Middle frontal gyrus (tissue), 1 donor: ENCODE results near the gene LEKR1.
"Not testable (repeated sequence)": the region's sequence is repeated elsewhere in the genome, so short reads cannot be mapped to it uniquely, and the experiment has no call there.

Source experiments
- DNase-seq: peaks from one replicate; pipeline ENCODE4 v3.0.0-alpha.2; 2015; ENCODE audit warnings: low spot score; ENCODE audit errors: extremely low spot score

The LEKR1 gene

DNA sequence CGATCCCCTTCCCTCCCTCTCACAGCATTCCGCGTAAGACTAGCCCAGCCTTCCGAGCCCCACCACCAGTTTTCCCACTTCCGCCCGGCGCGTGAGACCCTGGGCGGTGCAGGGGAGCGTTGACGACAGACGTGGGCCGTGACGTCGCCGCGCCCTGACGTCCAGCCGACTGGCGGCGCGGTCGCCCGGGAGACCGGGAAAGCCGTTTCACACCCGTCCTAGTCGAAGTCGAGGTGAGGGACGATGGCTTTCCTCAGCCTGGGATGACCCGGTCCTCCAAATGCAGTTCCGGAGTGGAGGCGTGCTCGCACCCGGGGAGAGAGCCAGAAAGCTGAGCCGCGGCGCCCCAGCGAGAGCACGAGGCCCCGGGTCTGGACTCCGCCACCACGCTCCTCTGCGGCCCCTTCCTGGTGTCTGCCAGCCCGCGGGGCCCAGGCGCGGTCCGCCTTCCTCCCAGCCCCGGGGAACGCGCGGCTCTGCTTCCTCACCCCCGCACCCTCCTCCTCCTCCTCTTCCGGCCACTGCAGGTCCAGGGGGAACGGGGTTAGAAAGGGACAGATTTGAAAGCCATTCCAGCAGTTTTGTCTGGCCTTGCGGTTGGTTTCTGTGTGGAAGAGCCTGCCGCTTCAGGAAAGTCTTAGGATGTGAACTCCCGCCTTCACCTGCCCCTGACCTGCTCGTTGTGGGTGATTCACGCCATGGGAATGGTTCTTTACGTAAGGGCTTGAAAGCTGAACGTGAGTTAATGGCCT is at the start of gene LEKR1:
TSS of gene LEKR1 (plus strand) at position 210 of the 752 bp plus-strand sequence. CDS start 2,977 bp downstream, outside the sequence.
- peak; percentile 68 for DNase-seq

DNA sequence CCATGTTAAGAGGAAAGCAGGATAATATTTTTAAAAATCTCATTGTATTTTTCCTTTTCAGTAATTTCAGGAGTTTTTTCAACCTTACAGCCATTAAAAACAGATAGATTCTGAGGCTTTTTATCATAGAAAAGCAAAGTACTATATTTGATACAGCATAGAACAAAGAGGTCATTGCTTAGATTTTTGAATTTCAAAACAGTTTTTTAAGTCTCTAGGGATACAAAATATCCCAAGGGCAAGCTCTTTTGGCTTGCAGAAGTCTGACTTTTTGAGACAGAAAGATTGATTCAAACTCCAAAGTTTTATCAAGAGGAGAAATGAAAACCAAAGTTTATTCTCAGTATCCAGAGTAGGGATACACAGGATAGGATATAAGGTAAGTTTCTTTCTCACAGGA is 49.3 kb upstream of the LEKR1 start:
- no peak for DNase-seq

DNA sequence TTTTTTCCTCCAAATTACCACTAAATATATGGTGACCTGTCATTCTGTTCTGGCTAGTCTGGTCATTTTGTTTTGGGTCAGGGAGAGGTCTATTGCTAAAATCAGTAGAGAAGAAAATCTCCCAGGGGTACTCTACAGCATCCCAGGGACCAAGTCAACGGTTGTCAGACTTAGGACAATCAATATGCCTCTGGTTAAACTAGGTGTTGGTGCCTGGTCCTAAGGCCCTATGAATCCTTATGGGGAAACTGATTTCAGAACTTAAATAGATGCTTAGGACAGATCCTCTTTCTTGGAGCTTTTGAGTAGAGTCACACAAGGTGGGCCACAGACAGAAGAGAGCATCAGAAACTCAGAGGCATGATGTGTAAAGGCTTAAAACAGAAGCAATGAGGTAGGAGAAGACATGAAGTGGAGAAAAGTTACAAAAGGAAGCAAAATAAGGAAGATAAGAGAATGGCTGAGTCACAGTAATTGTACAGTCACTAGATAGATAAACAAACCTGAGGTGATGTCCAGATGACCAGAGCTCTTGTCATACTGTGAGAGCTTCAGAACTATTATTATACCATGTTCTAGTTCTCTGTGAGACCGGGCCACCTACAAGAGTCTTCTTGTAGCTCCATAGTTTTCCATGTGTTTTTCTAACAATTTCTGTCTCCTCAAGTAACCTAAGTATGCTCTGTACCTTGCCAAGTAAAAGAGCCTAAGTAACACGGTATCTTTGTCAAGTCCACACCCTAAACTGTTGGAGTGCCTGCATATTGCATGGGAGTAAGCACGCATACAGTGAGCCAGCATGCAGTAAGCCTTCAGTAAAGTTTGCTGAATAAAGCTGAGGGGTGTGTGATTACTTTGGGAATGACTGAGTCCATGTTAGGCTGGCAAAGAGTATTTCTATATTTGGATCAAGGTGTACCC is 44.6 kb upstream of the LEKR1 start:
- DNase-seq, result no peak

DNA sequence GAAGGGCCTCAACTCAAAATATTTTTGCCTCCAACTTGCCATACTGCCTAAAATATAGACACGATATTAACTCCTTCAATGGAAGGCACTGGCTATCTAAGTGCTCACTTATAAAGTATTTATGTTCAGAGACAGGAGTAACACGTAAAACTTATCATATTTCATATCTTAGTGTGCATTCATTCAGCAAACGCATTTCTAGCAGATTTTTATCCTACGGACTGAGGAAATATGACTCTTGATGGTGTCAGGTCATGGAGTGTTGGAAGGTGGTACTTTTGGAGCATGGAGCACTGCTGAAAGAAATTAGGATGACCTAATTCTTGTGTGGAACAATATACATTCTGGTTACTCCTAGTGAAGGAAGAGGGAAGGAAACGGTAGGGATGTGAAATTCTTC is 43.8 kb upstream of the LEKR1 start:
- no peak for DNase-seq

DNA sequence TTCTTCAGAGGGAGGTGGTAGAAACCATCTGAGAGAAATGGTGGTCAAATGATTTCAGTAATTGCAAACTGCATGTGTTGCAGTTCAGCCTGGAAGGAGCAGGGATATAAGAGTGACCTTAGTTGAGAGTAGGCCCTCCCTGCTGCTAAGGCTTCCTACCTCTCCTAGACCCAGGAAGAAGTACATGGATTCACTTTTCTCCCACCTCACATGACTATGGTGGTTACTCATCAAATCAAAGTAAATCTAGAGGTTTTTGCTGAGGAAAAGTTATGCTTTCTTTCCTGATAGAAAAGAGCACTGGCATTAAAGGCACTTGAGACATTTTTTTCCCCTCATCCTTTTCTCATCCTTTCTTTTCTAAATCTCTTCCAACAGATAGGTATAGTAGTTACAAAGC is 43.2 kb upstream of the LEKR1 start:
- no peak for DNase-seq

DNA sequence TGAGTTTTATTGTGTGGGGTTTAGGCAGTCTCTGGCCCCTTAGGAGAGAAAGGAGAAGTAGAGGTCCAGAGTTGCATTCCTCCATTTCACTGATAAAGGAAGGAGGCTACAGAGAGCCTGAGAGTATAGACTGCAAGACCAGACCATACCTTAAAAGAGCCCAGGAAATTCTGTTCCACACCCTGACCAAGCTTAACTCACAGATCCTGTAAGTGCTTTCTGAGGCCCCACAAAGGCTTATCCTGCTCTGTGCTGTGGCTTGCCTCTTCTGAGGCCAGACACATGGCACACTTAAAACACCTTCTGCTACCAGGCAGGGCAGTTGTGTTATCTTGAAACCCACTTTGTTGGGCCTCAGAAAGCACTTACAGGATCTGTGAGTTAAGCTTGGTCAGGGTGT is 39.2 kb upstream of the LEKR1 start:
- no peak for DNase-seq

DNA sequence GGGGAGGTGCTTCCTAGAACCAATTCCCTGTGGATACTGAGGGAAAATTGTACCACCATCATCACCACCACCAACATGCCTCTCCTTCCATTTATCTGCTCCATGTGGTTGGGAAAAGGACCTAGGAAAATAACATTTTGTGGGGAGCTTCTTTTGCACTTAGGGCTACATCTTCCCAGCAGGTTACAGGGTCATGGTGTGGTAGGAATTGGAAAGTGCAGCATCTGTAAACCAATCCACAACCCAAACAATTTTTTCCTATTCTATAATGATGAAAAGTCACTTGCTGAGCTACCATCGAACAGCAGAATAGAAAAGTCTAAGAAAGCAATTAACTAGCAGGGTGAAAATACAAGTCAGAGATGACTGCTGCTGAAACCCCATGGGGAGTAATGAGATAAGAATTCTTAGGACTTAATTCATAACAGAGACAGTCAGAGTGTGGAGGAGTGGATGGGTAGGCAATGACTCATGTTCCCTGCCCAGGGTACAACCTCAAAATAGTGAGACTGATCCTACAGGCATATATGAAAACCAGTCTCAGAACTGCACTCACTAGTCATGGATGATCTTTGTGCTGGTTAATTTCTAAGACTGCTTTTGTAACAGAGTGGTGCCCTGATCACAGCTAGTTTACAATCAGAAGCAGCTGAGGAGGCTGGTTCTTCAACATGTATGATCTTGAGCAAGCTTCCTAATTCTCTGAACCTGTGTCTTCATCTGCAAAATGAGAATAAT is 38.1 kb upstream of the LEKR1 start:
- DNase-seq, result no peak

DNA sequence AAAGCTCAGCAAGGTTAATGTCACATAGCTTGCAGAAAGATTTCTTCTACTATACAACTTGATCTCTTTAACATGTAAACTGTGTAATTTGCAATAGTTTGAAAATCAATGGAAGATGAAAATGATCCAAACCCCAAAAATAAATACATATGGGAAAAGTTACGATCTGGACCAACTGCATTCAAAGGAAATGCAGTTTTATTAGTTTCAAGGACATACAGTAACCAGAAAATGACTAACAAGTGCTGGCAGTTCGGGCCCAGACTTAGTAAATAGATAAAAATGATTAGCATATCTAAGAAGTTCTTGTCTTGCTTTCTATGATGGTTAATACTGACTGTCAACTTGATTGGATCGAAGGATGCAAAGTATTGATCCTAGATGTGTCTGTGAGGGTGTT is 37.3 kb upstream of the LEKR1 start:
- DNase-seq, result no peak

DNA sequence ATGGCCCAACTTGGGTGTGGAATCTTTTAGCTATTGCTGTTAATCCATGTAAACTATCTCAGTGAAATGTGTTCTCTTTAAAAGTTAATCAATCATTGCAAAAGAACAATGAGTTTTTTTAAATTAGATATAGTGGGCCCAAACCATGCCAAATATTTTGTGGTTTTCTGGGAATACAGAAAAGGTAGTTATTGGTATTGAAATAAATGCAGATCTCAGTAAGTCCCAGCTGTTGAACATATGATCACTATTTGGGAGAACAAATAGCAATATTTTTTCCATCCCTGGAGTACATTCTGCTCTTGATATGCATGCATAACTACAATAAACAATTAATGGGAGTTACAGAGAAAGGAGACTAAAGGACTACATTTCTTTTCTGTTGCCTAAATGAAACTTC is 36.0 kb upstream of the LEKR1 start:
- DNase-seq, result no peak

DNA sequence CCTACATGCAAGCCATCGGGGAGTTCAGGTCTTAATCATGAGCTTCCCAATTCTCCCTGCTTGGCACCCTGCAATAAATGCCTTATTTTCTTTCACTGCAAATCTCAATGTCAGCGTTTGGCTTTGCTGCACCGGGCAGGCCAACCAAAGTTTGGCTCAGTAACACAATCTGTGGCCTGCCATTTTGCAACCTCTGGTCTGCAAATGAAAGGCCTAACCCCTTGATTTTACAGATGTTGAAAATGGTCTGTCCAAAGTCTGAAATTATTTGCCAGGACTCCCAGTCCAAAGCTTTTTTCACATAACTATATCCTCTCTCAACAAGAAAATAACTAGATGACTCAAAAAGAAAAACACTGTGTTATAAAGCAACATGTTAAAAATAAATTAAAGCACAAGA is 34.0 kb upstream of the LEKR1 start:
- DNase-seq, result no peak

DNA sequence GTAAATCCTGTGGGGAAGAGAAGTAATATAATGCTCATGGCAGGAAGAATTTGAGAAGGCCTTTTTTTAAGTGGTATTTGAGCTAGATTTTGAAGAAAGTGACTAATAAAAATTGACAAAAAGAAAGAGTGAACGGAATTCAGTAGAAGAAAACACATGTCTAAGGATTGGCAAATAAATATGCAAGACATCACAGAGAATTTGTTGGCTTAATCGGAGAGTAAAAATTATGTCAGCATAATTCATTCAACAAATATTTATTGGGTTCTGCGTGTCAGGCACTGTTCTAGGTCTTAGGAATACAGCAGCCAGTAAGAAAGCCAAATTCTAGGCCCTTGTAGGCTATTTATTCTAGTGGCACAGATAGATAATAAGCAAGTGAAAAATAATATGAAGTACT is 33.6 kb upstream of the LEKR1 start:
- DNase-seq, result no peak

DNA sequence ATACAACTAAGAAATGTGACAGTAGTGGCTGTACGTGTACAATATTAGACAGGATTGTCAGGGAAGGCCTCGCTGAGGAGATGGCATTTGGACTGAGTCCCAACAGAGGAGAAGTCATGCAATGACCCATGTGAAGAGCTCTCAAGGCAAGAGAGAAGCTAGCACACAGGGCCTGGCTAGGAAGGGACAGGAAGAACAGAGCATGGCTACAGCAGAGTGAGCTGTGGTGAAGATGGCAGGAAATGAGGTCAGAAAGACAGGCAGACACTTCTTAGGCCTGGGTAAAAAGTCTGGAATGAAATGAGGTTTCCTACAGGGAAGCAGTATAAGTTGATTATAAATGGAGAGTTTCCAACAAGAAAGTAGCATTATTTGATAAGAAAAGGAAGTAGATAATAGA is 33.2 kb upstream of the LEKR1 start:
- DNase-seq, result no peak

DNA sequence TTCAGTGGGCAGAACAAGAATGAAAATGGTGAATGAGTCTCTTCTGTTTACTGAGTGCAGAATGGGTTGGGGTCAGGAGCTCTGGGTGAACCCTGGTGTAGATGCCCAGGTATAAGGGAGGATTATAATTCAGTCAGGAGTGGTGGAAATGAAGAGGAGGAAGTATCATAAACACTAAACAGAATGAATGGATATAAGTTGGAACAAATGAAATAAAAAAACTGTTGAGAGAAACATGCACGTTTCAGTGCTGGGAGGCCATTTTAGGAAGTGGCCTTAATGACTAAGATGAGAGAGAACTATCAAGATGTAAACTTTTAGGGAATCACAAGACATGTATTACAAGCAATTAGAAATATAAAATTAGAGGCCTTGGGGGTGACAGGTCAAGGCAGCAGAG is 32.8 kb upstream of the LEKR1 start:
- DNase-seq, result no peak

DNA sequence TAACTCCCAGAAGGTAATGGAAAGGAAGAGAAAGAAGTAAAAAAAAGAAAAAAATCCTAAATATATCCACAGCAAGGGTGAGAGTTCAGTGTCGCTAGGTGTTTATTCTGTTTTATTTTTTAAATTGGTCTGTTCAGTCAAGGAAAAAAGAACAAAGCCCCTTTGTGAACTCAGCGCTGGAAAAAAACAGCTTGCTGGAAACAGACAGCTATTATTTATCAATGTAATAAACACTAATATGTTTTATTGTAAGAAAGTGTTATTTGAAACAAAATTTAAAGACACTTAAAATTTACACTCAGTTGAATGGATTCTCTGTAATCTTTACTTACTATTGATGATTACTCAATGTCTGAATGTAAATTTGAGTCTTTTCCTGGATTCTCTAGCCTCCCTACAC is 32.3 kb upstream of the LEKR1 start:
- no peak for DNase-seq

DNA sequence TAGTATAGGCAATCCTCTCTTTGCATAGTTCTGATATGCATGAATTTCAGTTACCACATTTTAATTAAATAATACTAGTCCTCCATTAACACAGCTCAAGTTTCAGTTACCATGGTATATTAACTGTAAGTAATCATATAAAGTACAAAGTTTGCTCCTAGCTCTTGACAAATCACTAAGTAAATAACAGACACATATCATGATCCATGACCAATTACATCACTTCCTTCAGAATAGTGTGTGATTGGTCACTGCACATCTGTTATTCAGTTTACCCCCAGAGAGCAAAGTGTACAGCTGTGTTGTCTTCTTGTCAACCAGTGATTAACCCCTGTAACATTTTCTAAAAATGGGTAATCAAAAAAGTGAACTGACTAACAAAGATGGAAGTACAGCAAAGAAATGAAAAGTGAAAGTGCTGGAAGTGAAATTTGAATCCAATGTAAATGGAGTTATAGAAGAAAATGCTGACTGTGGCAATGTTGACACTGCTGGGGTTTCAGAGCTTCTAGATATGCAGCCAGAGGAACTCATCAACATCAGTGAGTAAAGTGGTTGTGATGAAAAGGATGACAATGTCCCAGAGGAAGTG is 30.2 kb upstream of the LEKR1 start:
- no peak for DNase-seq

DNA sequence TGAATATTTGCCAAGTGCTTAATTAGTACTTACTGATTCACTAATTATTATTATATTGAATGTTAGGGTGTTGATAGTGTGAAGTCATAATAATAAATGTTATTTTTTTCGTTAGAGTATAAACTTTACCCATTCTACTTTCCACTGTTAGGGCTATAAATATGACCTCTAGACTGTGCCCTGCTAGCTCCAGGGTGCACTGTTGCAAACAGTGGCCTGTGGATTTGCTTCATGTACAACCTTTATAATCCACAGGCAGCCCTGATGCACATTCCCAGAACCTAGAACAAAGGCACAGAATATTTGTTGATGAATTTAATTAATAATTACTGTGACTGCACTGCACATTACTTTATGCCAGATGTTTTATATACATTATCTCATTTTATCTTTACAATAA is 28.8 kb upstream of the LEKR1 start:
- DNase-seq, result no peak

DNA sequence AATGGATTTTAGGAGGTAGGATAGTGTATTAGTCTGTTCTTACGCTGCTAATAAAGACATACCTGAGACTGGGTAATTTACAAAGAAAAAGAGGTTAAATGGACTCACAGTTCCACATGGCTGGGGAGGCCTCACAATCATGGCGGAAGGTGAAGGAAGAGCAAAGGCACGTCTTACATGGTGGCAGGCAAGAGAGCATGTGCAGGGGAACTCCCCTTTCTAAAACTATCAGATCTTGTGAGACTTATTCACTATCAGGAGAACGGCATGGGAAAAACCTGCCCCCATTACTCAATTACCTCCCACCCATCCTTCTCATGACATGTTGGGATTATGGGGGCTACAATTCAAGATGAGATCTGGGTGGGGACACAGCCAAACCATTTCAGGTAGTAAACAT is 25.9 kb upstream of the LEKR1 start:
- DNase-seq, result not testable (repeated sequence)

DNA sequence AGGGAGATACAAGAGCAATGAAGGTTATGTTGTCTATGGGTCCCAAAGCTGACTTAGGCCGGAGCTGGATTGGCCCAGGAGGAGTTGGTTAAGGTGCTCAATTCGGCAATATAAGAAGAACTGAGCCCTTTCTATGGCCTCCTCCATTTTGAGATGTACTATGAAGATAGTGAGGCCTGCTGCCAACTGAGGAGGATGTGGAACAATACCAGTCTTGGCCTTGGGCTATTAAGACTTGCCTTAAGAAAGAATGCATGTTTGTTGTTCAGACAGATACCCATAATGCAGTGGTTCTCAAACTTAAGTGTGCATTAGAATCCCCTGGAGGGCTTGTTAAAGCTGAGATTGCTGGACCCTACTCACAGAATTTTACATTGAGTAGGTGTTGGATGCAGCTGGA is 24.4 kb upstream of the LEKR1 start:
- no peak for DNase-seq

DNA sequence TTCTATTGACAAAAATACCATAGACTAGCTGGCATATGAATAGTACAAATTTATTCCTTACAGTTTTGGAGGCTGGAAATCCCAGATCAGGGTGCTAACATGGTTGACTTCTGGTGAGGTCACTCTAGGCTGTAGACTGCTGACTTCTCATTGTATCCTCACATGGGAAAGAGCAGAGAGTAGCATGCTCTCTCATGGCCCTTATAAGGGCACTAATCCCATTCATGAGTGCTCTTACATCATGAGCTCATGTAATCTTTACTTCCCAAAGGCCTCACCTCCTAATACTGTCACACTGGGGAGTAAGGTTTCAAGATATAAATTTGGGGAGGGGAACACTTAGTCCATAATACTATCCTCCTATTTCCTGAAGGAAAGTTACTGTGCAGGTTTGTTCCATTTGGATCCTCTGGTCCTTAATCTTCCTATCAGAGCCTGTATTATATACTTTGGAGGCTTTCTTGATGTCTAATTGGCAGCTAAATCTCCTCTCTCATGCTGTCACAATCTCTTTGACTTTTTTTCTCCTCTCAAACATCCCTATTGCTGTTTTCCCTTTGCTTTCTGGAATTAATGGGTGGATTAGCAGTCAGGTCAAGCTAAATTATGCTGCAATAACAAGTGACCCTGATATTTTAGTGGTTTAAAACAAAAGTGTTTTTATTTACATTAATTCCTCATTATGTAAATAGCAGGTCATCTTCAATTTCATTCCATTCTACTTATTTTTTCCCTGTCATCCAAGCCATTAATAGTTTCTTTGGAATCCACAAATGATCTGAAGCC is 23.1 kb upstream of the LEKR1 start:
- DNase-seq, result no peak

DNA sequence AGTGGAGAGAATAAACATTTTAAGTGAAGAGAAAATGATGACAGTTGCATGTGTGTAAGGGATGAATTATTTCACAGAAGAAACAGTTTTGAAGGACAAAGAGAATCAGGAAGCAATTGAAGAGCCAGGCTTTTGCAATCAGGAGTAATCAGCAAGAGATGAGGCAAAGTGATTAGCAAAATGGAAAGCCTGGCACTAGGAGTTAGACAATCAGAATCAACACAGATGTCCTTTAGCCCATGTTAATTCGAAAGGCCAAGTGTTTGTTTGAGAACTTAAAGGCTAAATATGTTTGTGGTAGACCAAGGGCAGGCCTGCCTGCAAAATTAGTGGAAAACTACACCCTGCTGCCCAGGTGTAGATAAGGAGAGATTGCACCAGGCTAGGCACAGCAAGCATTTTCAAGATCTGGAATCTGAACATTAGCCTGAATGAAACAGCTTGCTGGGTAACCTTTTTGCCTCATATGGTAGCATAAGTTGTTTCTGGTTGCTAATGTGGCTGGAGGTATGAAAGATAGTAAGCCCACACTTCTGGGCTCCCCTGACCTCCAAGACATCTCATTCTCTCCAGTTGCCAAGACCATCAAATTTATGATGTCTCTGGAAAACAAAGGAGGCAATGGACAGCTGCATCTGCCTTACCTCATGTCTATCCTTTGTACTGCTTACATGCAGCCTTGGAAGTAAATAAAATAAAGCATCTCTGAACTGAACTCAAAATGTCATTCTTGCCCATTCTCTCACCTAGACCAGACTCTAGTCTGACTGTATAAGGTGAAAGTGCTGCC is 22.0 kb upstream of the LEKR1 start:
- no peak for DNase-seq
